NCI-H128 (cell line): ENCODE results near the gene ZNF316.
"Not testable (repeated sequence)": the region's sequence is repeated elsewhere in the genome, so short reads cannot be mapped to it uniquely, and the experiment has no call there.

Source experiments
- DNase-seq: peaks from one replicate; lab custom pipeline; 2025; ENCODE audit not compliant: unreplicated experiment; lab: John Stamatoyannopoulos, UW

ZNF316 gene

GRCh38 chr7:6621195-6622133 lies 15.7 kb upstream of the ZNF316 start:
- DNase-seq: no peak

GRCh38 chr7:6622134-6622710 lies 14.9 kb upstream of the ZNF316 start:
- DNase-seq: no peak

GRCh38 chr7:6623589-6624245 lies 13.4 kb upstream of the ZNF316 start:
- DNase-seq: no peak

GRCh38 chr7:6624246-6624611 lies 12.9 kb upstream of the ZNF316 start:
- DNase-seq: no peak

GRCh38 chr7:6628045-6628444 lies 9.1 kb upstream of the ZNF316 start:
- no peak for DNase-seq

GRCh38 chr7:6630007-6630849 lies 6.9 kb upstream of the ZNF316 start:
- no peak for DNase-seq

- DNase-seq: no peak
These were observed 5.5 kb upstream of the ZNF316 start for GRCh38 chr7:6631605-6632004.

GRCh38 chr7:6634021-6634420 lies 3.1 kb upstream of the ZNF316 start:
- no peak for DNase-seq

- DNase-seq: not testable (repeated sequence)
These were observed 2.1 kb upstream of the ZNF316 start for GRCh38 chr7:6634971-6635370.

- DNase-seq: no peak
These were observed 569 bp downstream of the ZNF316 start for GRCh38 chr7:6637544-6638229.

GRCh38 chr7:6639032-6639431 lies 1.9 kb downstream of the ZNF316 start:
- no peak for DNase-seq

GRCh38 chr7:6639627-6640026 lies 2.5 kb downstream of the ZNF316 start:
- no peak for DNase-seq

- no peak for DNase-seq
These were observed 3.2 kb downstream of the ZNF316 start for GRCh38 chr7:6640246-6640721.

GRCh38 chr7:6641305-6642035 lies 4.4 kb downstream of the ZNF316 start:
- DNase-seq: no peak

GRCh38 chr7:6642239-6642839 lies 5.2 kb downstream of the ZNF316 start:
- DNase-seq: no peak

GRCh38 chr7:6642861-6643640 lies 5.9 kb downstream of the ZNF316 start:
- no peak for DNase-seq

- no peak for DNase-seq
These were observed 7.0 kb downstream of the ZNF316 start for GRCh38 chr7:6643915-6644625.

- no peak for DNase-seq
These were observed 7.6 kb downstream of the ZNF316 start for GRCh38 chr7:6644728-6645127.
